Stimulated activated CD8-positive, alpha-beta memory T cell treated with anti-CD3 and anti-CD28 coated beads, Interleukin-15, amount 100 ng/mL, for 4 hours (primary cell): ENCODE data around the gene CMTM5.

Experiments
- DNase-seq, 2 donors: peaks; one replicate each; pipeline ENCODE4 v3.0.0-alpha.2; 2020; ENCODE audit warnings: low read depth in 2 of 2

CMTM5 gene, protein sequence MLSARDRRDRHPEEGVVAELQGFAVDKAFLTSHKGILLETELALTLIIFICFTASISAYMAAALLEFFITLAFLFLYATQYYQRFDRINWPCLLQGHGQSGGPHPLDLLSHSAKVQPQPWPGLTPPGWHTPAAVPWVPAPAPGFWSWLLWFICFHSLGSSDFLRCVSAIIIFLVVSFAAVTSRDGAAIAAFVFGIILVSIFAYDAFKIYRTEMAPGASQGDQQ

DNA sequence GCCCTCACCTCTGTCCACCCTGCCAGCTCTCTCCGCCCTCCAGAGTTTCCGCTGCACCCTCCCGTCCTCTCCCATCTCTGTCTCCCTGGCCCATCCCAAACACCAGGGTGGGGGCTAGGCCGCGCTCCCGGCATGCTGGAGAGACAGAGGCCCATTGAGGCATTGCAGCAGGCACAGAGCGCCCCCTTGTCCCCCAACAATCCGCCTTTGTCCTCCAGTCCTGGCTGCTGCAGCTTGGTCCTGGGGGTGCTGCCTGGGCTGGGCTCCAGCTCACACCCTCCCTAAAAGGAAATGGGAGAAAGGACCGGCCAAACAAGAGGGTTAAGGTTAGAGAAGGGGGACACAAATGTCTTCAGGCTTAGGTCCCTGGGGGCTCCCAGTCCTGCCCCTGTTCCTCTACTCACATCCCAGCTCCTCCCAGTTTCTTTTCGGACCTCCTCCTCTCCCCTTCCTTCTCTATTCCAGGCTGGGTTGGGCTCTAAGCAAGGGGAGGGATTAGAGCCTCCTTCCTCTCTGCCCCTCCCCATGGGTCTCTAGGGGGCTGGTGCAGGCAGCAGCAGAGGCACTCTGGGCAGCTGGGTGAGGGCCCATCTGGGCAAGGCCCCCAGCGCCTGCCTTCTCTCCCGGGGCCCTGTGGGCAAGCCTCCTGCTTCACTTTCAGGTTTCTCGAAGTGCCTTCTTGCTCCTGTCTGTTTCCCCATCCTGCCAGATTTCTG is at the start of gene CMTM5:
TSS of gene CMTM5 (plus strand) at position 565 of the 716 bp plus-strand sequence. CDS start 206 bp downstream, outside the sequence.
- DNase-seq, result no peak

DNA sequence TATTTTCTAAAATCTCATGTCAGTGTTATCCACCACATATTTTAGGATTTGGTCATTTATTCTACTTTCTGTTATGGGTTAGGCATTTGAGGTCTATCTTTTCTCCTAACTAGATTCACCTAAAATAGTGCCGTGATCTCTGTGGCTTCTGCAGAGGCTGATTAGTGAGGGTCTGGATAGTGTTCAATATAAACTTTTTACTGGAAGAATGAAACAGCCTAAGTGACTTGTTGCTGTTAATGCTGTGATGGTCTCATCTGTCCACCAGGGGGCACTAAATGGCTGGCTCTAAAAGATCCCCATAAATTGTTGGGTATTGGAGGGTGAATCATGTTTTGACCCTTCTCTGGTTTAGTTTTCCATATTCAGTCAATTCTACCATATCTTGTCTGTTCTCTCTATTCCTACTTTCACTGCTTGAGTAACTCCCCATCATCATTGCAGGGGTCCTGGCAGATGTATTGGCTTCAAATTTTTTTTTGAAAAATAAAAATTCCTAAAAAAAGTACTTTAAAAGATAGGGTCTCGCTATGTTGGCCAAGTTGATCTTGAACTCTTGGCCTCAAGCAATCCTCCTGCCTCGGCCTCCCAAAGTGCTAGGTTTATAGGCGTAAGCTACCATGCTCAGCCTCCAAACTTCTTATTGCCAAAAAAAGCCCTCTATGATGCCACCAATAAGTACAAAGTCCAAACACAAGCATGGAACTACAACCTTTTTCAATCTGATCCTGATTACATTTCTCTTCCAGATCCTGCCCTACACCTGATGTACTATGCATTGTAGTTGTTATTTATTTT is 48.7 kb upstream of the CMTM5 start:
- peak; percentile 22 to 55 for DNase-seq

DNA sequence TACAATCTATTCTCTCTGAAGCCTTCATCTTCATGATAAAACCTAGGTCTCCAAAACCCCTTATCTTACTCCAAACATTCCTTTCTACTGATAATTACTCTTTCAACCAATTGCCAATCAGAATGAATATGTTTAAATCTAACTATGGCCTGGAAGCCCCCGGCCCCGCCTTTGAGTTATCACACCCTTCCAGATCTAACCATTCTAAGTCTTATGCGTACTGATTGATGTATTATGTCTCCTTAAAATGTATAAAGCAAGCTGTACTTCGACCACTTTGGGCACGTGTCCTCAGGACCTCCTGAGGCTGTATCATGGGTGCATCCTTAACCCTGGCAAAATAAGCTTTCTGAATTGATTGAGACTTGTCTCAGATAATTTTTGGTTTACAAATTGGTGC is 41.2 kb upstream of the CMTM5 start:
- no peak for DNase-seq

DNA sequence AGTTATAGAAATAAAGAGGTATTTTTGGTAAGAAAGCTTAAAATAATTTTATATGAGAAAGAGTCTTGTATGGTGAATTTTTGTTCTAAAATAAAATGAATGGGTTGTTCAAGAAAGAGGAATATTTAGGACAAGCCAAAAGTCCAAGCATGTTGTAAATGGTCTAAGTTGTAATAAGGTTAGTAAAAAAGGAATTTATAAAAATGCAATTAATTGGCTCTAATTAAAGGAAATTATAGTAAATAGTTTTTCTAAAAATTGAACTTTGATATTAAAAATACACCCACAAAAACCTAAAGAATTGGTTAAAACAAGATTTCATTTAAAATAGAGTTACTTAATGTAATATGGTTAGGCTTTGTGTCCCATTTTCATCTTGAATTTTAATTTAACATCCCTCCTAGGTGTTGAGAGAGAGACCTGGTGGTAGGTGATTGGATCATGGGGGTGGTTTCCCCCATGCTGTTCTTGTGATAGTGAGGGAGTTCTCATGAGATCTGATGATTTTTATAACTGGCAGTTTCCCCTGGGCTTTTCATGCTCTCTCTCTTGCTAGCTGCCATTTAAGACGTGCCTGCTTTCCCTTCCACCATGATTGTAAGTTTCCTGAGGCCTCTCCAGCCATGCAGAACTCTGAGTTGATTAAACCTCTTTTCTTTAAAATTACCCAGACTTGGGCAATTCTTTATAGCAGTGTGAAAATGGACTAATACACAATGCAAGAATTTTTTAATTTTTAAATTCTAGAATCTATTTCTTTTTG is 37.2 kb upstream of the CMTM5 start:
- no peak for DNase-seq

DNA sequence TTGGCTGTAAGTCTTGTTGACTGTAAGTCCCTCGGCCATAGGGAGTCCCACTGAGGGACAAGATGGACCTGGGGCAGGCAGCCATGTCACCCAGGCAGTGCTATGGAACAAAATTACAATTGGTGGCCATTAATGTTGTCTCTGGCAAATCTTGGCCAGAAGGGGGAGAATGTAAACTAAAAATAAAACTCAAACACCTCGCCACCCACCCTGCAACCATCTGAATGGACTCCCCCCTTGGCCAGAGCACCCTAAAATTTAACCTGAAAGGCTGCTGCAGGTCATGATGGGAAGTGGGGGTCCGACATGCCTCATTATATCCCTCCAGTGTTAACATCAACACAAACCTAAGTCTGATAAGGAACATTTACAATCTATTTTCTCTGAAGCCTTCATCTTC is 32.4 kb upstream of the CMTM5 start:
- no peak for DNase-seq

DNA sequence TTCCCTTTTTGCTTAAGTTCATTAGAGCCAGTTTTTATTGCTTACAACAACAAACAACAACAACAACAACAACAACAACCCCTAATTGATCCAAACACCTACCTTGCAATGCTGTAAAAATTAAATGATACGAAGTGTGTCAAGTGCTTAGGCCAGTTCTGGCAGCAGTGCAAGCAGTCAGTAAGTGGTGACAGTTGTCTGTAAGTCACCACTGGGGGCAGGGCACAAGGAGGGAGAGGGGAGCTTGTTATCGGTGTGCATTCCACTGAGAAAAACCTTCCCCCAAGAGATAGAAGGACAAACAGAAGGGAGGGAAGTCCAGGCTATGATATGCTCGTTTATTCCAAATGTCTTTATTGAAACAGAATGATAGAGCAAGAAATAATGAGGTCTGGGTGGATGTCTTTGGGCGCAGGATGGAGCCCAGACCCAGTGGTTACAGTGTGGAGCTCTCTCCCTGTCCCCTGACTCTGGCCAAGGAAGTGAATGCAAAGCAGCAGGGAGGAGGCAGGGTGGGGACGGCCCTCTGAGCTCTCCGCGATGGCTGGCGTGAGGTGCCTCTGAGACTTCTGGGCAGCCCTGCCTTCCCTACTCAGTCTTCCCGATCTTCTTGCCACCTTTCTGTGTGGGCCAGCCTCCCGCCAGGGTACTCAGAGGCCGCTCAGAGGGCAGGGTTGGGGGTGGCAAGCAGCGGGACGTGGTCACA is 30.7 kb upstream of the CMTM5 start:
- DNase-seq, result no peak

DNA sequence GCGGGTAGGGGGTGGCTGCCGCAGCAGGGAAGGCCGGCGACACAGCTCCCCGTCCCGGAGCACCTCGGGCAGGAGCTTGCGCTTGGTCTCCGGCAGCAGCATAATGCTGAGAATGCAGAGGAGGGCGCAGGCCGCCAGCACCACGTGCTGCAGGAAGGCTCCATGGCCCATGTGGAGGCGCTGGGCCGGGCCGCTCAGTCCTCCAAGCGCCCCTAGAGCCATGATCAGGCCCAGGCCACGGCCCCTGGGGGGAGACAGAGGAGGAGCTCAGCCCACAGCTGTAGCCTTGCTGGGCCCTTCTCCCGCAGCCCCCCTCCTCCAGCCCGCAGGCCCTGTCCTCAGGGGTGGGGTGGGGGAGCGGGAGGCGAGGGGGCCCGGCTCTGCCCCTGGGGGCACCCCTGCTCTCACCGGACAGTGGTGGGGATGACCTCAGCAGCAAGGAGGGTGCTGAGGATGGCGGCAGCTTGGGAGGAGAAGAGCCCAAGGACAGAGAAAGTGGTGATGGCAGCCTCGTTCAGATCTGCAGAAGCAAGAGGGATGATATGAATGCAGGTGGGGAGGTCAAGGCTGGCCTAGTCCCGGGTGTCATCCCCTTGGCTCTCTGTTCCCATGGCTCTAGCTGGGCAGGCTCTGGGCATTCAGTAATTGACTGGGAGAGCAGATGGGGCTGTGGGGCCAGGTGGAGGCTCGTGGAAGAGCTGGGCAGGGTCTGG is 30.0 kb upstream of the CMTM5 start:
- DNase-seq, result no peak

DNA sequence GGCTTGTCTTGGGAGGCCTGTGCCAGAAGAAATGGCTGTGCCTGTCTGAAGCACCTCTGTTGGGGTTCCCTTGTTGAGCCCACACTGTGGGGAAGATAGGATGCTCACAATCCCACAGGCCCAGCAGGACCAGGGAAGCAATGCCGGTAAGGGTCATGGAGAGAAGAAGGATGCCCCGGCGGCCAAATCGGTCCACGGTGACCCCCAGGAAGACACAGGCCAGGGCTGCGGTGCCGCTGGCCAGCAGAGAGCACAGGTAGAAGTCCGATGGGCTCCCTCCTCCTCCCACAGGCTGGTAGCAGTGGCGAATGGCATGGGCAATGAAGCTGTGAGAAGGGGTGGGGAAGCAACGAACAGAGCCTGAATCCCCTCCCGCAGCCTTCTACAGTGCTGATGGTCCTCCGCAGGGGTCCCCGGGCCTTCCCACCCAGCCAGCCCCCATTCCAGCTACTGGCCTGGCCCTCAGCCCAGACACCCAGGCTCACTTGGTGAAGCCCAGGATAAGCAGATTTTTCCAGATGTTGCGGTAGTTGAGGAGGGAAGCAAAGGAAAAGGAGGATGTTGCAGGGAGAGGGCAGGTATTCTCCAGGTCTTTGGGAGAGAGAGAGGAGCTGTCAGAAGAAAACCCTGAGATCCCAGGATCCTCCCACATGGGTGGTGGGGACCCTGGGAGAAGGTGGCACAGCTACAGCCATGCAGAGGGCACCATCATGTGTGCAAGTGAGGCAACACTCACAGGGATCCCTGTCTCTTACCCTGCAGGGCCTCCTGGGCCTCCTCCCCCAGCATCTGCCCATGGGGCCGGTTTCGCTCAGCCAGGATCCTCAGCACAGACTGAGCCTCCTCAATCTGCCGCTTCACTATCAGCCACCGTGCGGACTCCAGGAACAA is 29.2 kb upstream of the CMTM5 start:
- DNase-seq, result no peak

DNA sequence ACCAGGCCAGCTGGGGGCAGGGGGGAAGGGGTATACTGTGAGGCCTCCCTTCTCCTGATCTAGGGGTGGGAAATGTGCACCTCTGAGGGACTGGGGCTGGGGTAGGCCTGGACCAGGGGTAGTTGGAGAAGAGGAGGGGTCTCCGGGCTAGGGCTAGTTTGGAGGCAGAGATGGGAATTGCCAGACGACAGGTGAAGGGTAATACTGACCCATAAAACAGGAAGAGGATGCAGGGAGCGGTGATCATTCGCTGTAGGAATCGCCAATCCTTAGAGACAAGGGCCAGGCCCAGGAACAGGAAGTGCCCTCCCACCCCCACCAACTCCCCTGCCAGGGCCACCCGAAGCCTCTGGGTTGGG is 28.6 kb upstream of the CMTM5 start:
- DNase-seq, result no peak

DNA sequence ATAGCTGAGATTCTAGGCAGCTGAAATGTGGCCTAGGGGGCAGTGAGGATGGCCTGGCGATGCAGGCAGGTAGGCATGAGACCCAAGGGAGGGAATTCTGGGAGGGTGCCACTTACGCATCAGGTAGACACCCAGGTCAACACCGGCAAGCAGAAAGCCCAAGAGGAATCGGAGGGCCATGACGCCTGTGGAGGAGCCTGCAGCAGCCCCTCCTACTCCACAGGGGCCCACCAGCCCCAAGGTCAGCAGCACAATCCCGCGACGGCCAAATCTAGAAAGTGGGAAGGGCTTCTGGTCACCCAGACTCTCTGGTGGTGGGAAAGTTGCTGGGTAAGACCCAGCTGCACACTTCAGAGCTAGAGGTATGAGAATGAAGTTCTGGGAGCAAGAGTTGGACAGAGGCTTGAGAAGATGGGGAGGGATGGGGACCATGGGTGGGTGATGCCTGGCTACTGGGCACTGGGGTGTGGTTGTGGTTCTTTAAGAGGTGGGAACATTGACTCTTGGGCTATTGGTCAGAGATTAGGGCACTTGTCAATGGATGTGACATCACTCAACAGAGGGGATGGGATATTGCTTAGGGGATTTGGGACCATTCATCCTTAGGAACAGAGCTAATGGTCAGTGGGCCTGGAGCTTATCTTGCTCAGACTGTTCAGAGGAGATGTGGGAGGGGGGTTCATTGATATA is 27.5 kb upstream of the CMTM5 start:
- no peak for DNase-seq

DNA sequence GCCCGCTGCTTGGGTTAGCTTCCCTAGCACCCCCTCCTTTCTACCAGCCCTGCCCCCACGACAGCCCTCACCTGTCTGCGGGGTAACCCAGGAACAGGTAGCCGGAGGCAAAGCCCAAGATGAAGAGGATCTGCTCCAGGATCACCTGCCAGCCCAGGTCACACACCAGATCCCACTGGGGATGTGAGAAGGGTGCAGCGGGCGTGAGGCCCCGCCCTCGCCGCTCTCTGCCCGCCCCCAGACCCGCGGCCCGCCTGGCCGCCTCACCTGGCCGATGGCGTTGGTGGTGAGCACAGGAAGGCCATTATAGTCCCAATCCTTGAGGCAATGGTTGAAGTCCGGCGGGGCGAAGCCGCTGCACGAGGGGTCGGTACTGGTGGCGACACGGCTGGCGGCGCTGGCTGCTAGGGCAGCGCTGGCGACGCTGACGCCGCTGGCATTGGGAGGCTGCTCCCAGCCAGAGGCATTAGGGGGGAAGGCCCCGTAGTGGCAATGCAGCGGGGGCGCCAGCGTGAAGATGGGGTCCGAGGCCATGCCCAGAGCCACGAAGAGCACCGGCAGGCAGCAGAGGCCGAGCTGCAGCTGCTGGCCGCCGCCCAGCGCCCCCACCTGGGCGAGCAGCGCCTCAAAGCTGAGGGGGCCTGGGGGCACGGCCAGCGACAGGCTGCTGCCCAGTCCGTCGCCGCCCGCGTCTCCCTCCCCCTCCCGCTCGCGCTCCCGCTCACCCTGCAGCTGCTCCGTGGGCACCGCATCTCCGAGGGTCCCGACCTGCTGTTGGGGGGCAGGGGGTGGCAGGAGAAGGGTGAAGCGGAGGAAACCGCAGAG is 25.0 kb upstream of the CMTM5 start:
- DNase-seq, result no peak

DNA sequence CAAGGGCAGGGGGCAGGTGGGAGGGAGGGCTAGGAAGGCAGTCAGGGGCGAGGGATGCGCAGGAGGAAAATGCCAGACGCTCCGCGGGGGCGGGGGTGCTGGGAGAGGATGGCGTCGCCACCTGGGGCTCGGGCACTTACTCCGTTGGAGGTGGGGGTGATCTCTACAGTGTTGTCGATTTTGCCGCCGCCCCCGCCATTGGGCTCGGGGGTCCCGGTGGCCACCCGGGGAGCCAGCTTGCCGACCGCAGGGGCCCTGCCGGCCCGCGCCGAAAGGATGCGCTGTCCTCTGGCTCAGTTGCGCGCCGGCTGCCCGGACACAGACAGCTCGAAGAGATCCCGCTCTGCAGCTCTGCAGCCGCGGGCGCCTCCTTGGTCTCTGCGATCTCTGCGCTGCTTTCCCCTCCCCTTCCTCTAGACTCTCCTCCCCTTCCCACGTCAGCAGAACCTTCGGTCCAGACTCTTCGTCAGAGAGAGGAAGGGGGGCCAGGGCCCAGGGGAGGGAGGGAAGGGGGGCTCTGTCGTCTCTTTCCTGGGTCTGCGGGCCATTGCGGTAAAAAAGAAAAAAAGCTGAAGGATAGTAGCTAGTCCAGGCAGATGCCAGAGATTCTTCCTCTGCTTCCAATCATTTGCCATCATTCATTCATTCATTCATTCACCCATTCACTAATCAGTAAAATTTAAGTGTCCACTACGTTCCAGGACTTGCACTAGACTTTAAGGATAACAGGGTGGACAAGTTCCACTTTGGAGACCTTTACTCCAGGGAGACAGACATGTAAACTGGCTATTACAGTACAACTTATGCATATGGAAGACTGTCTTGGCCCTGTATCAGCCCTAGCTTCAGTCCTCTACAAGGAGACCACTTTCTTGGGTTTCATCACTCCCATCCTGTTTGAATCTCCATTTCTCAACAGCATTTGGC is 24.1 kb upstream of the CMTM5 start, which contains the start of gene SLC22A17:
TSS of gene SLC22A17 (minus strand) at position 382 of the 927 bp plus-strand sequence.
- DNase-seq, result peak in 1 of 2 donors; percentile 5

DNA sequence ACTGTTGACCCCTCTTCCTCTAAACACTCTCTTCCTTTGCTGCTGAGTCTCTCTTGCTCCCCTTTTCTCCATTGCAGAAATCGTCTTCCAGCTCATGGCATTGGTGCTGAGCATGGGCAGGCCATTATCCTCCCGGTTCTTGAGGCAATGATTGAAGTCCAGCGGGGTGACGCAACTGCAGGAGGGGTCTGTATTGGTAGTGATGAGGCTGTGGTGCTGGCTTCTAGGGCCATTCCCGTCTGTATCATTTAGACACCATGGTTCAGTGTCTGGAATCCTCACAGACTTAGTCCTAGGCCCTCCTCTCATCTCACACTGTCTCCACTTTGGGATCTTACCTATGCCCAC is 23.4 kb upstream of the CMTM5 start:
- DNase-seq, result no peak

DNA sequence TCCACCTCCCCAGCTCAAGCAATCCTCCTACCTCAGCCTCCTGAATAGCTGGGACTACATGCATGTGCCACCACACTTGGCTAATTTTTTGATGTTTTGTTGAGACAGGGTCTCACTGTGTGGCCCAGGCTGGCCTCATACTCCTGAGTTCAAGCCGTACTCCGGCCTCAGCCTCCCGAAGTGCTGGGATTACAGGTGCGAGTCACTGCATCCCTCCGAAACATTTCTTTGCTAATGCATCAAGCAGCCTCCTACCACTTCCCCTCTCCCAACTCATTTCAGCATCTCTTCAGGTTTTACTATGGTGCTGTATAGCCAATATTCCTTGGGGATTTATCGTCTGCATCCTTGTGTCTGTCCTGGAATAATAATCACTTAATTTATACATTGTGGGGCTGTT is 21.9 kb upstream of the CMTM5 start:
- DNase-seq, result no peak

DNA sequence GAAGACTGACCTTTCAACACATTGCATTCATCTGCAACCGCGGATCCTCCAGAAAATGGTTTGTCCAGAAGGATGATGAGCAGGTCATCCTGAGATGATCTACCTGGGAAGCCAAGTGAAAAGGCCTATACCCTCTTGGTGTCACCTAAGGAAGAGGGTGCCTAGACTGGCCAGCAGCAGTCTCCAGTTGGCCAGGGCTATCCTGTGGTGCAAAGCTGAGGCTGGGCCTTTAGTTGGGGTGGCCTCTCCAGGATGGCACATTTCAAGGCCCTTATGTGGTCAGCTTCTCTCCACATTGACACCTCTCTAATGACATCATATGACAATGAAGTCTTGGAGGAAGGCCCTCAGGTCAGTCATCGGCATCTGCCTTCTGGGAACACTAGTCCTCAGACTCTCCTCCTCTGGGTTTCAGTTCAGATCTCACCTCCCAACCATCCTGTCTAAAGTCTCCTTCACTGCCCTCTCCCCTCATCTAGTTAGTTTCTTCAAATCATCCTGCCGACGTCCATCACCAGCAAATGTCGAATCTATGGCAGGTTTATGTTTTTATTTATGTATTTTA is 20.9 kb upstream of the CMTM5 start:
- no peak for DNase-seq

DNA sequence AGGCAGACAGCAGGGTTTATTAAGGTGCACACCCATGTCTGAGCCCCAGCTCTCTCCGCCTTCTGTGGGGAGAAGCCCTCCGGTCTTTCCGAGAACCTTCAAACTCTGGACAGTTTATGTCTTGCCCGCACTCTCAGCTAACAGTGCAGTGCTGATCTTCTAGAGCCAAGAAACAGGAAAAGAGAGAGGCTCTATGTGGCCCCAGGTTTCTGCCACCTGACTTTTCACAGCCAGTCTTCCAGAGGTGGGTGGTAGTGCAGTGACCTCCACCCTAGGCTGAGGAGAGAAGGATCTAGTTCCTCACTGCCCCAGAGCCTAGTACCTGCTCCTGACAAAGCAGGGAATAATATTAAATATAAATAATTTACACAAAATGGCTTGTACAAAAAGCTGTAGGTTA is 20.2 kb upstream of the CMTM5 start:
- DNase-seq, result no peak

DNA sequence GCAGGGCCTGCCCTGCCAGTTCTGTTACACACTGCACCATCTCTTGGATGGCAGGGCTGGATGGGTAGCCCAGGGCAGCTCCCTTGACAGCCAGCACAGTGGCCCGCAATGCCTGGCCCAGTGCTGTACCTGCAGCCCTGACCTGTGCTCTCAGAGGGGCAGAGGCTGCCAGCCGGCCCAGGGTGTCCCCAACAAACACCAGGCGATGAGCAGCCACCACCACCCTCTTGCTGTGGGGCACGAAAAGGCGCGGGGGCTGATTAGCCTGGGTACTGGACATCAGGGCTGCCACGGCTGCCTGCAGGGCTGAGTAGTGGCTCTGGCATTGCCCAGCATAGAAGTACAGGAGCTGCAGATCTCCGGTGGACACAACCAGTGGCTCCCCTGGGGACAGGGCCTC is 19.6 kb upstream of the CMTM5 start:
- DNase-seq, result no peak
